GM12801 (cell line): ENCODE data around the gene SCYL1.

Experiments
- TF ChIP-seq, protein P1 (sequence below): IDR thresholded peaks from one replicate; pipeline ENCODE4 v1.5.1; 2011; ENCODE audit warnings: control low read depth; ENCODE audit not compliant: insufficient read length; ENCODE audit errors: extremely low read depth

SCYL1 gene

GRCh38 chr11:65578667-65579066, 53.8 kb downstream of the SCYL1 start:
- TF ChIP-seq, protein P1, sequence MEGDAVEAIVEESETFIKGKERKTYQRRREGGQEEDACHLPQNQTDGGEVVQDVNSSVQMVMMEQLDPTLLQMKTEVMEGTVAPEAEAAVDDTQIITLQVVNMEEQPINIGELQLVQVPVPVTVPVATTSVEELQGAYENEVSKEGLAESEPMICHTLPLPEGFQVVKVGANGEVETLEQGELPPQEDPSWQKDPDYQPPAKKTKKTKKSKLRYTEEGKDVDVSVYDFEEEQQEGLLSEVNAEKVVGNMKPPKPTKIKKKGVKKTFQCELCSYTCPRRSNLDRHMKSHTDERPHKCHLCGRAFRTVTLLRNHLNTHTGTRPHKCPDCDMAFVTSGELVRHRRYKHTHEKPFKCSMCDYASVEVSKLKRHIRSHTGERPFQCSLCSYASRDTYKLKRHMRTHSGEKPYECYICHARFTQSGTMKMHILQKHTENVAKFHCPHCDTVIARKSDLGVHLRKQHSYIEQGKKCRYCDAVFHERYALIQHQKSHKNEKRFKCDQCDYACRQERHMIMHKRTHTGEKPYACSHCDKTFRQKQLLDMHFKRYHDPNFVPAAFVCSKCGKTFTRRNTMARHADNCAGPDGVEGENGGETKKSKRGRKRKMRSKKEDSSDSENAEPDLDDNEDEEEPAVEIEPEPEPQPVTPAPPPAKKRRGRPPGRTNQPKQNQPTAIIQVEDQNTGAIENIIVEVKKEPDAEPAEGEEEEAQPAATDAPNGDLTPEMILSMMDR: no peak

GRCh38 chr11:65579291-65579690, 54.4 kb downstream of the SCYL1 start:
- TF ChIP-seq, protein P1: no peak

- TF ChIP-seq, protein P1: no peak
These were observed 55.3 kb downstream of the SCYL1 start for GRCh38 chr11:65580031-65580692.

GRCh38 chr11:65580756-65581155, 55.9 kb downstream of the SCYL1 start:
- TF ChIP-seq, protein P1: no peak

DNA sequence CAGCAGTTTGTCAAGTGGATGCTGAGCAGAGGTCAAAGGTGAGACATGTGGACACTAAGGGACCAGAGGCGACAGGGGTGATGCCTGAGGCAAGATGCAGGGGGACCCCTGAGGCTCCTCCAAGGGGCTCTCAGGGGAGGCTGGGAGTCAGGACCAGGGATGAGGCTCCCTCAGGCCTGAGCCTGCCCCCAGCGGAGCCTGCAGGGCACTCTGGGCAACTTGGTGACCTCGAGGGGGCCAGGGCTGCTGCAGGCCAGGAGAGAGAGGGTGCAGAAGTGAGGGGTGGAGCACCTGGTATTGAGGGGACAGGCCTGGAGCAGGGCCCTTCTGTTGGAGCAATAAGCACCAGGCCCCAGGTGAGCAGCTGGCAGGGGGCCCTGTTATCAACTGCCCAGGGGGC, 57.0 kb downstream of the SCYL1 start:
- TF ChIP-seq, protein P1: no peak

- TF ChIP-seq, protein P1: no peak
These were observed 58.7 kb downstream of the SCYL1 start for GRCh38 chr11:65583589-65583988.

DNA sequence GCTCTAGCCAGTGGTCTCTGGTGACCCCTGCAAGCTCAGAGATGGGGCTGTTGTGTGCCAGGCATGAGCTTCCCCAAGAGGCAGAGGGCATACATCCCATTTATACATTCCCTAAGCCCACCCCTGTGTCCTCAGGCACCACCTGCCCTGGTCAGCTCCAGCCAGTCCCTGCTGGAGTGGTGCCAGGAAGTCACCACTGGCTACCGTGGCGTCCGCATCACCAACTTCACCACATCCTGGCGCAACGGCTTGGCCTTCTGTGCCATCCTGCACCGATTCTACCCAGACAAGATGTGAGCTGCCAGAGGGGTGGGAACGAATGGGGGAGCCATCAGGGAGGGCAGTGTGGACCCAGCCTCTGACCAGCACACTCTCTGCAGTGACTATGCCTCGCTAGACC, 59.2 kb downstream of the SCYL1 start:
- TF ChIP-seq, protein P1: no peak
